ENCODE results near the gene DPYD.

- TF ChIP-seq, protein P1, sequence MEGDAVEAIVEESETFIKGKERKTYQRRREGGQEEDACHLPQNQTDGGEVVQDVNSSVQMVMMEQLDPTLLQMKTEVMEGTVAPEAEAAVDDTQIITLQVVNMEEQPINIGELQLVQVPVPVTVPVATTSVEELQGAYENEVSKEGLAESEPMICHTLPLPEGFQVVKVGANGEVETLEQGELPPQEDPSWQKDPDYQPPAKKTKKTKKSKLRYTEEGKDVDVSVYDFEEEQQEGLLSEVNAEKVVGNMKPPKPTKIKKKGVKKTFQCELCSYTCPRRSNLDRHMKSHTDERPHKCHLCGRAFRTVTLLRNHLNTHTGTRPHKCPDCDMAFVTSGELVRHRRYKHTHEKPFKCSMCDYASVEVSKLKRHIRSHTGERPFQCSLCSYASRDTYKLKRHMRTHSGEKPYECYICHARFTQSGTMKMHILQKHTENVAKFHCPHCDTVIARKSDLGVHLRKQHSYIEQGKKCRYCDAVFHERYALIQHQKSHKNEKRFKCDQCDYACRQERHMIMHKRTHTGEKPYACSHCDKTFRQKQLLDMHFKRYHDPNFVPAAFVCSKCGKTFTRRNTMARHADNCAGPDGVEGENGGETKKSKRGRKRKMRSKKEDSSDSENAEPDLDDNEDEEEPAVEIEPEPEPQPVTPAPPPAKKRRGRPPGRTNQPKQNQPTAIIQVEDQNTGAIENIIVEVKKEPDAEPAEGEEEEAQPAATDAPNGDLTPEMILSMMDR (IDR thresholded peaks at IDR 0.05; ENCODE audit: low read length), result no peak
- no peak for TF ChIP-seq EZH2 (IDR thresholded peaks at IDR 0.05; ENCODE audit: borderline replicate concordance, low read length)
Observed at GRCh38 chr1:97196825-97197516, 723.9 kb downstream of the DPYD start.

Data from OCI-LY1 (cell line).